ENCODE data around the gene TMEM255B. TPM values are rescaled to one million over a fixed set of nuclear protein-coding genes. Genes with fewer than 3 reads are reported as not detected.

Gene TMEM255B
- total RNA-seq, 1 experiment from 2014 or later, result 4.7 TPM

DNA sequence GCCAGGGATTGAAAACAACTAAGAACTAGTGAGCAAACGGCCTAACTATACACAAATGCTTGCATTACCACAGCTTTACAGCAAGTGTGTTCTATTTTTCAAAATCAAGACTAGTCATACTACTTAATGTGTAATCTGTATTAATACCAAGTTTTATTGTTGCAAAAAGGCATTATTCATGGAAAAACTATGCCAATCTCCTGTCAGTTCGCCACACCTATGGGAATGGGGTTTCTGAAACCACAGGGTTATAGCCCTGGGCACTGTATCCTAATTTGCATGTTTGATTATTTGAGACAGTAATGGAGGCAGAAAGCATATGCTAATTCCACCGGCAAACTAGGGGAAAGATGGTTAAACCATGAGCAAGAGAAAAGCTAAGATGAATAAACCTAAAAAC, 90.5 kb downstream of the TMEM255B start:
- peaks cover 15% of the 10 kb centered on the region for H3K4me1 Mint-ChIP-seq
- no peak overlapping the region for H3K27ac Mint-ChIP-seq
- DNase-seq (ENCODE audit: low spot score), result no peak
- ATAC-seq, result no peak
- TF ChIP-seq NFATC4 (CRISPR knock-in tag; IDR thresholded peaks at IDR 0.05), result no peak
- no peaks in the 10 kb centered on the region for H3K9me3 Mint-ChIP-seq
- no peaks in the 10 kb centered on the region; the same call in 1 of the 2 replicates for H3K36me3 Mint-ChIP-seq
- CTCF ChIA-PET, result no interaction called here
- no peaks in the 10 kb centered on the region for H3K27me3 Mint-ChIP-seq (ENCODE audit: low read depth)
- POLR2A ChIA-PET, result no interaction called here
- no peak overlapping the region for H3K4me3 Mint-ChIP-seq

- ChIA-PET POLR2A (no interaction called here), CTCF (no interaction called here)
- no peaks in the 10 kb centered on the region for H3K9me3 Mint-ChIP-seq
- DNase-seq (ENCODE audit: low spot score), result no peak
- peaks cover 20% of the 10 kb centered on the region for H3K4me1 Mint-ChIP-seq
- no peak overlapping the region for H3K27ac Mint-ChIP-seq
- no peaks in the 10 kb centered on the region for H3K27me3 Mint-ChIP-seq (ENCODE audit: low read depth)
- H3K36me3 Mint-ChIP-seq, result no peaks in the 10 kb centered on the region; the same call in 1 of the 2 replicates
- TF ChIP-seq SP1 (CRISPR knock-in tag; conservative IDR thresholded peaks at IDR 0.05), result no peak
- TF ChIP-seq OVOL2 (CRISPR knock-in tag; IDR thresholded peaks at IDR 0.05; ENCODE audit: borderline replicate concordance), result no peak
- TF ChIP-seq FOXJ3 (CRISPR knock-in tag; IDR thresholded peaks at IDR 0.05; ENCODE audit: borderline replicate concordance), result no peak
- no peak for TF ChIP-seq NR2C2 (CRISPR knock-in tag; IDR thresholded peaks at IDR 0.05)
- TF ChIP-seq NR3C1 (CRISPR knock-in tag; conservative IDR thresholded peaks at IDR 0.05; ENCODE audit: low read depth), result no peak
- TF ChIP-seq EMX1 (CRISPR knock-in tag; IDR thresholded peaks at IDR 0.05), result no peak
- TF ChIP-seq, protein P1, sequence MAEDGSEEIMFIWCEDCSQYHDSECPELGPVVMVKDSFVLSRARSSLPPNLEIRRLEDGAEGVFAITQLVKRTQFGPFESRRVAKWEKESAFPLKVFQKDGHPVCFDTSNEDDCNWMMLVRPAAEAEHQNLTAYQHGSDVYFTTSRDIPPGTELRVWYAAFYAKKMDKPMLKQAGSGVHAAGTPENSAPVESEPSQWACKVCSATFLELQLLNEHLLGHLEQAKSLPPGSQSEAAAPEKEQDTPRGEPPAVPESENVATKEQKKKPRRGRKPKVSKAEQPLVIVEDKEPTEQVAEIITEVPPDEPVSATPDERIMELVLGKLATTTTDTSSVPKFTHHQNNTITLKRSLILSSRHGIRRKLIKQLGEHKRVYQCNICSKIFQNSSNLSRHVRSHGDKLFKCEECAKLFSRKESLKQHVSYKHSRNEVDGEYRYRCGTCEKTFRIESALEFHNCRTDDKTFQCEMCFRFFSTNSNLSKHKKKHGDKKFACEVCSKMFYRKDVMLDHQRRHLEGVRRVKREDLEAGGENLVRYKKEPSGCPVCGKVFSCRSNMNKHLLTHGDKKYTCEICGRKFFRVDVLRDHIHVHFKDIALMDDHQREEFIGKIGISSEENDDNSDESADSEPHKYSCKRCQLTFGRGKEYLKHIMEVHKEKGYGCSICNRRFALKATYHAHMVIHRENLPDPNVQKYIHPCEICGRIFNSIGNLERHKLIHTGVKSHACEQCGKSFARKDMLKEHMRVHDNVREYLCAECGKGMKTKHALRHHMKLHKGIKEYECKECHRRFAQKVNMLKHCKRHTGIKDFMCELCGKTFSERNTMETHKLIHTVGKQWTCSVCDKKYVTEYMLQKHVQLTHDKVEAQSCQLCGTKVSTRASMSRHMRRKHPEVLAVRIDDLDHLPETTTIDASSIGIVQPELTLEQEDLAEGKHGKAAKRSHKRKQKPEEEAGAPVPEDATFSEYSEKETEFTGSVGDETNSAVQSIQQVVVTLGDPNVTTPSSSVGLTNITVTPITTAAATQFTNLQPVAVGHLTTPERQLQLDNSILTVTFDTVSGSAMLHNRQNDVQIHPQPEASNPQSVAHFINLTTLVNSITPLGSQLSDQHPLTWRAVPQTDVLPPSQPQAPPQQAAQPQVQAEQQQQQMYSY (CRISPR knock-in tag; IDR thresholded peaks at IDR 0.05), result no peak
- TF ChIP-seq ELF4 (CRISPR knock-in tag; IDR thresholded peaks at IDR 0.05; ENCODE audit: low read depth), result no peak
- TF ChIP-seq PRRX2 (CRISPR knock-in tag; IDR thresholded peaks at IDR 0.05), result no peak
- TF ChIP-seq ETV6 (CRISPR knock-in tag; IDR thresholded peaks at IDR 0.05), result no peak
- no peak for TF ChIP-seq E2F5 (CRISPR knock-in tag; IDR thresholded peaks at IDR 0.05)
- TF ChIP-seq RORB (CRISPR knock-in tag; IDR thresholded peaks at IDR 0.05), result no peak
- H3K4me3 Mint-ChIP-seq, result no peak overlapping the region
- no peak for ATAC-seq
These were observed 91.1 kb downstream of the TMEM255B start for GRCh38 chr13:113849981-113850721.

DNA sequence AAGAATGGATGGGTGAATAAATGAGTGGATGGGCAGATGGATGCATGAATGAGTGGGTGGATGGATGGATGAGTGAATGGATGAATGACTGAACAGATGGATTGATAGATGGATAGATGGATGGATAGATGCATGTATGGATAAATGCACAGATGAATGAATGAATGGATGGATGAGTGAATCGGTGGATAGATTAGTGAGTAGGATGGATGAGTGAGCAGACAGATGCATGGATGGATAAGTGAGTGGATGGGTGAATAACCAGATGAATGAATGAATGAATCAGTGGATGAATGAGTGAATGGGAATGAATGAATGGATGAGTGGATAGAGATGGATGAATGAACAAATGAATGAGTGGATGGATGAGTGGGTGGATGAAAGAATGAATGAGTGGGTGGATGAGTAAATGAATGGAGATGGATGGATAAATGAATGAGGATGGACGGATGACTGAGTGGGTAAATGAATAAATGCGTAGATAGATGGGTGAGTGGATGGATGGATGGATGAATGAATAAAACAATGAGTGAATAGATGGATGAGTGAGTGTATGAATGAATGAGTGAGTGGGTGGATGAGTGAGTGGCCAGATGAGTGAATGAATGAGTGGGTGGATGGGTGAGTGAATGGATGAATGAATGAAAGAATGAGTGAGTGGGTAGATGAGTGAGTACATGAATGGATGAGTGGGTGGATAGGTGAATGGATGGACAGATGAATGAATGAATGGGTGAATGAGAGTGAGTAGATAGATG, 91.9 kb downstream of the TMEM255B start:
- Mint-ChIP-seq H3K4me1 (peaks cover 20% of the 10 kb centered on the region), H3K27ac (no peak overlapping the region), H3K4me3 (no peak overlapping the region), H3K36me3 (no peaks in the 10 kb centered on the region; the same call in 1 of the 2 replicates), H3K9me3 (no peaks in the 10 kb centered on the region), H3K27me3 (ENCODE audit: low read depth) (no peaks in the 10 kb centered on the region)
- ChIA-PET POLR2A (no interaction called here), CTCF (no interaction called here)
- TF ChIP-seq PRRX2 (CRISPR knock-in tag; IDR thresholded peaks at IDR 0.05) (no peak), TCF7 (CRISPR knock-in tag; IDR thresholded peaks at IDR 0.05; ENCODE audit: low read depth) (no peak), STAT6 (CRISPR knock-in tag; conservative IDR thresholded peaks at IDR 0.05; ENCODE audit: low read depth) (no peak), NFATC4 (CRISPR knock-in tag; IDR thresholded peaks at IDR 0.05) (no peak), CREB1 (CRISPR knock-in tag; IDR thresholded peaks at IDR 0.05) (no peak), HMGA2 (CRISPR knock-in tag; IDR thresholded peaks at IDR 0.05) (no peak), NFE2L1 (CRISPR knock-in tag; IDR thresholded peaks at IDR 0.05) (no peak), ATF1 (CRISPR knock-in tag; IDR thresholded peaks at IDR 0.05) (no peak), ZNF121 (CRISPR knock-in tag; IDR thresholded peaks at IDR 0.05) (no peak), E2F1 (CRISPR knock-in tag; IDR thresholded peaks at IDR 0.05) (no peak), ZNF416 (CRISPR knock-in tag; IDR thresholded peaks at IDR 0.05) (no peak)
- no peak for ATAC-seq
- no peak for DNase-seq (ENCODE audit: low spot score)
